ENCODE data around the gene TNFRSF1A.
"Not testable (repeated sequence)": the region's sequence is repeated elsewhere in the genome, so short reads cannot be mapped to it uniquely, and the experiment has no call there.

The TNFRSF1A gene

GRCh38 chr12:6347367-6348338, 5.8 kb upstream of the TNFRSF1A start:
- no peak for TF ChIP-seq L3MBTL2 (conservative IDR thresholded peaks at IDR 0.05)
- no peak for TF ChIP-seq ARNT (IDR thresholded peaks at IDR 0.05)
- TF ChIP-seq FOXA1 (IDR thresholded peaks at IDR 0.05): no peak
- no peak for TF ChIP-seq TARDBP (IDR thresholded peaks at IDR 0.05)
- TF ChIP-seq ZNF384 (IDR thresholded peaks at IDR 0.05): no peak
- TF ChIP-seq CTBP1 (IDR thresholded peaks at IDR 0.05; ENCODE audit: borderline replicate concordance): no peak
- no peak for TF ChIP-seq FOXK2 (IDR thresholded peaks at IDR 0.05)
- no peak for TF ChIP-seq SP1 (IDR thresholded peaks at IDR 0.05)
- TF ChIP-seq LEF1 (IDR thresholded peaks at IDR 0.05; ENCODE audit: borderline replicate concordance): no peak
- TF ChIP-seq HDGF (IDR thresholded peaks at IDR 0.05; ENCODE audit: borderline replicate concordance): no peak
- TF ChIP-seq BHLHE40 (IDR thresholded peaks at IDR 0.05; ENCODE audit: borderline replicate concordance): no peak
- no peak for TF ChIP-seq PKNOX1 (IDR thresholded peaks at IDR 0.05)
- TF ChIP-seq NFRKB (IDR thresholded peaks at IDR 0.05): no peak
- TF ChIP-seq FOXM1 (IDR thresholded peaks at IDR 0.05; ENCODE audit: borderline replicate concordance): no peak
- no peak for TF ChIP-seq ELF4 (IDR thresholded peaks at IDR 0.05)
- no peak for TF ChIP-seq SUZ12 (IDR thresholded peaks at IDR 0.05)
- ChIA-PET POLR2A (interaction anchor here (0.8 kb wide), 1 partner anchor 11 kb away, joined by 6 read pairs; no protein-coding TSS in a partner anchor), CTCF (interaction anchor here (0.6 kb wide), 1 partner anchor 69 kb away, joined by 3 read pairs; no protein-coding TSS in a partner anchor)
- no peak for DNase-seq (ENCODE audit: extremely low spot score)

- ChIA-PET POLR2A (interaction anchor here (1.9 kb wide), 1 partner anchor 10 kb away, joined by 23 read pairs; no protein-coding TSS in a partner anchor), CTCF (no interaction called here)
- TF ChIP-seq FOXM1 (IDR thresholded peaks at IDR 0.05; ENCODE audit: borderline replicate concordance): no peak
- TF ChIP-seq TARDBP (IDR thresholded peaks at IDR 0.05): no peak
- no peak for TF ChIP-seq HDGF (IDR thresholded peaks at IDR 0.05; ENCODE audit: borderline replicate concordance)
- no peak for TF ChIP-seq SP1 (IDR thresholded peaks at IDR 0.05)
- TF ChIP-seq ELF4 (IDR thresholded peaks at IDR 0.05): no peak
- no peak for TF ChIP-seq BHLHE40 (IDR thresholded peaks at IDR 0.05; ENCODE audit: borderline replicate concordance)
- no peak for TF ChIP-seq CTBP1 (IDR thresholded peaks at IDR 0.05; ENCODE audit: borderline replicate concordance)
- no peak for TF ChIP-seq FOXK2 (IDR thresholded peaks at IDR 0.05)
- no peak for TF ChIP-seq SUZ12 (IDR thresholded peaks at IDR 0.05)
- TF ChIP-seq NFRKB (IDR thresholded peaks at IDR 0.05): no peak
- no peak for TF ChIP-seq L3MBTL2 (conservative IDR thresholded peaks at IDR 0.05)
- no peak for TF ChIP-seq ARNT (IDR thresholded peaks at IDR 0.05)
- TF ChIP-seq ZNF384 (IDR thresholded peaks at IDR 0.05): no peak
- TF ChIP-seq LEF1 (IDR thresholded peaks at IDR 0.05; ENCODE audit: borderline replicate concordance): no peak
- DNase-seq (ENCODE audit: extremely low spot score): no peak
These were observed 5.1 kb upstream of the TNFRSF1A start for GRCh38 chr12:6346942-6347341.

- TF ChIP-seq NFRKB (IDR thresholded peaks at IDR 0.05) (no peak), HDGF (IDR thresholded peaks at IDR 0.05; ENCODE audit: borderline replicate concordance) (no peak), LEF1 (IDR thresholded peaks at IDR 0.05; ENCODE audit: borderline replicate concordance) (no peak), FOXM1 (IDR thresholded peaks at IDR 0.05; ENCODE audit: borderline replicate concordance) (no peak), ELF4 (IDR thresholded peaks at IDR 0.05) (no peak), SP1 (IDR thresholded peaks at IDR 0.05) (no peak), ZNF384 (IDR thresholded peaks at IDR 0.05) (no peak), FOXA1 (IDR thresholded peaks at IDR 0.05) (no peak), TARDBP (IDR thresholded peaks at IDR 0.05) (no peak), PKNOX1 (IDR thresholded peaks at IDR 0.05) (no peak), SUZ12 (IDR thresholded peaks at IDR 0.05) (no peak), L3MBTL2 (conservative IDR thresholded peaks at IDR 0.05) (no peak)
- ChIA-PET CTCF (interaction anchor here (0.6 to 1.2 kb wide), 4 partner anchors 10 to 216 kb away, joined by 3 to 6 read pairs (median 4); no protein-coding TSS in a partner anchor), POLR2A (interaction anchor here (0.8 to 2.0 kb wide), 6 partner anchors 10 to 188 kb away, joined by 3 to 23 read pairs (median 8); partner anchors contain the start of genes GAPDH, MRPL51 and VAMP1)
- DNase-seq (ENCODE audit: extremely low spot score): no peak
These were observed 4.5 kb upstream of the TNFRSF1A start for GRCh38 chr12:6346235-6346832.

GRCh38 chr12:6345319-6346091, 3.6 kb upstream of the TNFRSF1A start:
- TF ChIP-seq NFRKB (IDR thresholded peaks at IDR 0.05): no peak
- TF ChIP-seq FOXM1 (IDR thresholded peaks at IDR 0.05; ENCODE audit: borderline replicate concordance): no peak
- TF ChIP-seq CTBP1 (IDR thresholded peaks at IDR 0.05; ENCODE audit: borderline replicate concordance): no peak
- no peak for TF ChIP-seq BHLHE40 (IDR thresholded peaks at IDR 0.05; ENCODE audit: borderline replicate concordance)
- no peak for TF ChIP-seq FOXK2 (IDR thresholded peaks at IDR 0.05)
- TF ChIP-seq TARDBP (IDR thresholded peaks at IDR 0.05): no peak
- no peak for TF ChIP-seq SP1 (IDR thresholded peaks at IDR 0.05)
- no peak for TF ChIP-seq PKNOX1 (IDR thresholded peaks at IDR 0.05)
- TF ChIP-seq HDGF (IDR thresholded peaks at IDR 0.05; ENCODE audit: borderline replicate concordance): no peak
- TF ChIP-seq ELF4 (IDR thresholded peaks at IDR 0.05): no peak
- no peak for TF ChIP-seq LEF1 (IDR thresholded peaks at IDR 0.05; ENCODE audit: borderline replicate concordance)
- TF ChIP-seq FOXA1 (IDR thresholded peaks at IDR 0.05): no peak
- TF ChIP-seq ARNT (IDR thresholded peaks at IDR 0.05): no peak
- TF ChIP-seq ZNF384 (IDR thresholded peaks at IDR 0.05): no peak
- TF ChIP-seq L3MBTL2 (conservative IDR thresholded peaks at IDR 0.05): no peak
- no peak for TF ChIP-seq SUZ12 (IDR thresholded peaks at IDR 0.05)
- no peak for DNase-seq (ENCODE audit: extremely low spot score)
- ChIA-PET CTCF (interaction anchor here (0.6 to 2.0 kb wide), 9 partner anchors 9 to 61 kb away, joined by 3 to 11 read pairs (median 4); no protein-coding TSS in a partner anchor), POLR2A (interaction anchor here (0.6 to 2.0 kb wide), 8 partner anchors 9 to 189 kb away, joined by 3 to 23 read pairs (median 4); partner anchors contain the start of genes GAPDH, MRPL51, SCNN1A and TAPBPL)

- ChIA-PET CTCF (interaction anchor here (0.6 to 2.0 kb wide), 3 partner anchors 16 to 600 kb away, joined by 3 to 11 read pairs (median 5); no protein-coding TSS in a partner anchor), POLR2A (interaction anchor here (0.6 to 1.0 kb wide), 4 partner anchors 12 to 345 kb away, joined by 3 to 5 read pairs (median 4); partner anchors contain the start of genes VAMP1 and ZNF384)
- not testable (repeated sequence) for DNase-seq (ENCODE audit: extremely low spot score)
These were observed 2.3 kb upstream of the TNFRSF1A start for GRCh38 chr12:6344101-6344660.
